Large intestine (tissue), 3 donors: Measurements from ENCODE around the gene GALNTL6. TPM values are rescaled to one million over a fixed set of nuclear protein-coding genes. Genes with fewer than 3 reads are reported as not detected.

Experiments
- DNase-seq, 2 donors: peaks; one replicate each; pipeline versions ENCODE4 v3.0.0 to v3.0.0-alpha.2; 2013
- H3K27ac ChIP-seq: one replicate; pipeline ENCODE4 v1.5.1; 2013; ENCODE audit warnings: low read length
- H3K27me3 ChIP-seq: 2 replicates; pipeline ENCODE4 v1.6.1; 2013; ENCODE audit warnings: low read length; ENCODE audit not compliant: control insufficient read depth, insufficient read depth
- H3K36me3 ChIP-seq: 2 replicates; pipeline ENCODE4 v1.6.1; 2013; ENCODE audit warnings: low read length; ENCODE audit not compliant: control insufficient read depth, insufficient read depth
- H3K4me1 ChIP-seq: one replicate; pipeline ENCODE4 v1.6.1; 2013; ENCODE audit warnings: low read length; ENCODE audit not compliant: control insufficient read depth, insufficient read depth
- H3K4me3 ChIP-seq: one replicate; pipeline ENCODE4 v1.5.1; 2013; ENCODE audit warnings: low read length
- H3K9me3 ChIP-seq: one replicate; pipeline ENCODE4 v1.6.1; 2013; ENCODE audit warnings: mild to moderate bottlenecking, low read depth, low read length, moderate library complexity; ENCODE audit not compliant: control insufficient read depth
- WGBS: methylation state at CpG from one replicate; pipeline ENCODE4 v1.1.5; 2013; ENCODE audit warnings: low lambda C conversion rate; ENCODE audit not compliant: insufficient coverage; 5-methylcytosine and 5-hydroxymethylcytosine counted together
- polyA plus RNA-seq: library from polyadenylated mRNA; unstranded; fragments of 120-200 nt; gene quantifications from one replicate; pipeline ENCODE4 v1.2.1, GENCODE V29; 2013

Gene GALNTL6
- polyA plus RNA-seq, 1 donor = 0.84 TPM

GRCh38 chr4:172514011-172514410, 700.8 kb downstream of the GALNTL6 start:
- H3K36me3 ChIP-seq = no peaks in the 10 kb centered on the region
- H3K4me3 ChIP-seq = no peak overlapping the region
- H3K9me3 ChIP-seq = no peaks in the 10 kb centered on the region
- no peak overlapping the region for H3K27ac ChIP-seq
- no peaks in the 10 kb centered on the region for H3K4me1 ChIP-seq
- no peak for DNase-seq
- H3K27me3 ChIP-seq = no peaks in the 10 kb centered on the region

GRCh38 chr4:172514801-172515200, 701.6 kb downstream of the GALNTL6 start:
- Histone ChIP-seq H3K4me3 (no peak overlapping the region), H3K27me3 (no peaks in the 10 kb centered on the region), H3K9me3 (no peaks in the 10 kb centered on the region), H3K36me3 (no peaks in the 10 kb centered on the region), H3K27ac (no peak overlapping the region), H3K4me1 (no peaks in the 10 kb centered on the region)
- no peak for DNase-seq

- DNase-seq = no peak
- WGBS = no CpG with 5 or more reads among the region's 7 CpGs
Measured at GRCh38 chr4:172515266-172515879, 702.2 kb downstream of the GALNTL6 start.

GRCh38 chr4:172517391-172517790, 704.2 kb downstream of the GALNTL6 start:
- no CpG with 5 or more reads among the region's 2 CpGs for WGBS
- Histone ChIP-seq H3K36me3 (no peaks in the 10 kb centered on the region), H3K9me3 (no peaks in the 10 kb centered on the region), H3K27ac (no peak overlapping the region), H3K27me3 (no peaks in the 10 kb centered on the region), H3K4me1 (no peaks in the 10 kb centered on the region), H3K4me3 (no peak overlapping the region)
- no peak for DNase-seq

More at GRCh38 chr4:172515266-172515879, 702.2 kb downstream of the GALNTL6 start:
- Histone ChIP-seq H3K9me3 (no peaks in the 10 kb centered on the region), H3K27ac (no peak overlapping the region), H3K4me3 (no peak overlapping the region), H3K36me3 (no peaks in the 10 kb centered on the region), H3K27me3 (no peaks in the 10 kb centered on the region), H3K4me1 (no peaks in the 10 kb centered on the region)

- H3K36me3 ChIP-seq = no peaks in the 10 kb centered on the region
- no peaks in the 10 kb centered on the region for H3K27me3 ChIP-seq
- WGBS = no CpG with 5 or more reads among the region's 1 CpG
- no peak overlapping the region for H3K4me3 ChIP-seq
- no peak overlapping the region for H3K27ac ChIP-seq
- no peaks in the 10 kb centered on the region for H3K9me3 ChIP-seq
- DNase-seq = no peak
- no peaks in the 10 kb centered on the region for H3K4me1 ChIP-seq
Measured at GRCh38 chr4:172521248-172521647, 708.0 kb downstream of the GALNTL6 start.

- Histone ChIP-seq H3K36me3 (no peaks in the 10 kb centered on the region), H3K27ac (no peak overlapping the region), H3K4me1 (no peaks in the 10 kb centered on the region), H3K4me3 (no peak overlapping the region), H3K27me3 (no peaks in the 10 kb centered on the region), H3K9me3 (no peaks in the 10 kb centered on the region)
- DNase-seq = no peak
- WGBS = 57% methylated on average over 1 of the region's 1 CpG
Measured at GRCh38 chr4:172521680-172522079, 708.5 kb downstream of the GALNTL6 start.

GRCh38 chr4:172543249-172543648, 730.0 kb downstream of the GALNTL6 start:
- no peaks in the 10 kb centered on the region for H3K9me3 ChIP-seq
- H3K36me3 ChIP-seq = no peaks in the 10 kb centered on the region
- no peak overlapping the region for H3K27ac ChIP-seq
- H3K27me3 ChIP-seq = no peaks in the 10 kb centered on the region
- DNase-seq = no peak
- H3K4me1 ChIP-seq = no peaks in the 10 kb centered on the region
- 83% methylated on average over 4 of the region's 4 CpGs for WGBS
- no peak overlapping the region for H3K4me3 ChIP-seq

GRCh38 chr4:172546782-172547181, 733.6 kb downstream of the GALNTL6 start:
- no peak for DNase-seq
- Histone ChIP-seq H3K9me3 (no peaks in the 10 kb centered on the region), H3K27ac (no peak overlapping the region), H3K4me1 (no peaks in the 10 kb centered on the region), H3K27me3 (no peaks in the 10 kb centered on the region), H3K36me3 (no peaks in the 10 kb centered on the region), H3K4me3 (no peak overlapping the region)
- WGBS = 100% methylated on average over 1 of the region's 7 CpGs

GRCh38 chr4:172547724-172548123, 734.5 kb downstream of the GALNTL6 start:
- Histone ChIP-seq H3K27me3 (no peaks in the 10 kb centered on the region), H3K4me1 (no peaks in the 10 kb centered on the region), H3K27ac (no peak overlapping the region), H3K36me3 (no peaks in the 10 kb centered on the region), H3K4me3 (no peak overlapping the region), H3K9me3 (no peaks in the 10 kb centered on the region)
- peak in 1 of 2 donors; percentile 2 for DNase-seq
- 100% methylated on average over 1 of the region's 3 CpGs for WGBS

GRCh38 chr4:172553216-172553615, 740.0 kb downstream of the GALNTL6 start:
- H3K36me3 ChIP-seq = no peaks in the 10 kb centered on the region
- no peaks in the 10 kb centered on the region for H3K4me1 ChIP-seq
- no peak for DNase-seq
- no peak overlapping the region for H3K27ac ChIP-seq
- no CpG with 5 or more reads among the region's 1 CpG for WGBS
- no peaks in the 10 kb centered on the region for H3K27me3 ChIP-seq
- H3K4me3 ChIP-seq = no peak overlapping the region
- no peaks in the 10 kb centered on the region for H3K9me3 ChIP-seq

- Histone ChIP-seq H3K4me1 (no peaks in the 10 kb centered on the region), H3K27ac (no peak overlapping the region), H3K4me3 (no peak overlapping the region), H3K36me3 (no peaks in the 10 kb centered on the region), H3K9me3 (no peaks in the 10 kb centered on the region), H3K27me3 (no peaks in the 10 kb centered on the region)
- WGBS = no CpG with 5 or more reads among the region's 4 CpGs
- no peak for DNase-seq
Measured at GRCh38 chr4:172554588-172554987, 741.4 kb downstream of the GALNTL6 start.
